IMR-90 (cell line): ENCODE measurements around the gene GPRC5C. TPM values are rescaled to one million over a fixed set of nuclear protein-coding genes. Genes with fewer than 3 reads are reported as not detected.

Experiments
- ATAC-seq: fragments of 200-7000 bp; cut with Tn5 transposase; 2 replicates; pipeline ENCODE4 v1.9.1; 2020; ENCODE audit warnings: low read depth, mild to moderate bottlenecking, moderate library complexity
- BruUV-seq: library from RNA; stranded (reverse); fragments of 400-500 nt; replicated peaks from 2 replicates; lab custom pipeline; 2021; lab: Mats Ljungman, UMichigan
- CTCF ChIA-PET: fragments of 300-600 bp; formaldehyde crosslinking; extraction: SDS; loops from one replicate; lab custom pipeline; 2021; ENCODE audit warnings: antibody characterized with exemption; lab: Yijun Ruan, JAX
- POLR2A ChIA-PET: fragments of 300-600 bp; sonication (Branson Sonifier 250); formaldehyde crosslinking; loops from one replicate; lab custom pipeline; 2022; ENCODE audit warnings: antibody characterized with exemption; ENCODE audit not compliant: unreplicated experiment; lab: Charles Lee
- DNase-seq: peaks from one replicate; pipeline ENCODE4 v3.0.0; 2013
- H2AFZ ChIP-seq: replicated peaks from 2 replicates; pipeline ENCODE3; 2013; ENCODE audit warnings: low read length, mild to moderate bottlenecking; ENCODE audit not compliant: poor library complexity
- H2AK5ac ChIP-seq: 2 replicates; pipeline ENCODE4 v1.6.1; 2013; ENCODE audit warnings: low read depth, low read length, inconsistent platforms
- H2AK9ac ChIP-seq: replicated peaks from 2 replicates; pipeline ENCODE3; 2013; ENCODE audit warnings: mild to moderate bottlenecking, low read depth, low read length, moderate library complexity; ENCODE audit not compliant: poor library complexity
- H2BK120ac ChIP-seq: 2 replicates; pipeline ENCODE4 v1.6.1; 2013; ENCODE audit warnings: low read depth, low read length, inconsistent platforms
- H2BK15ac ChIP-seq: 3 replicates; pipeline ENCODE4 v1.6.1; 2013; ENCODE audit warnings: low read depth, low read length, inconsistent platforms
- H2BK20ac ChIP-seq: 2 replicates; pipeline ENCODE4 v1.6.1; 2013; ENCODE audit warnings: low read depth, mild to moderate bottlenecking, inconsistent platforms, low read length, moderate library complexity
- H2BK5ac ChIP-seq: 2 replicates; pipeline ENCODE4 v1.6.1; 2013; ENCODE audit warnings: mild to moderate bottlenecking, low read depth, low read length, inconsistent platforms; ENCODE audit not compliant: poor library complexity, severe bottlenecking
- H3K14ac ChIP-seq: replicated peaks from 2 replicates; pipeline ENCODE4 v1.6.1; 2013; ENCODE audit warnings: low read depth, low read length, inconsistent platforms
- H3K18ac ChIP-seq: 2 replicates; pipeline ENCODE4 v1.6.1; 2013; ENCODE audit warnings: low read depth, low read length, control low read depth
- H3K23ac ChIP-seq: 2 replicates; pipeline ENCODE4 v1.6.1; 2013; ENCODE audit warnings: low read depth, low read length, inconsistent platforms
- H3K27ac ChIP-seq: 2 replicates; pipeline ENCODE4 v1.5.1; 2013; ENCODE audit warnings: mild to moderate bottlenecking, control low read depth, low read length; ENCODE audit not compliant: insufficient read depth
- H3K27me3 ChIP-seq: 2 replicates; pipeline ENCODE4 v1.6.1; 2013; ENCODE audit warnings: low read length; ENCODE audit not compliant: control insufficient read depth, insufficient read depth
- H3K36me3 ChIP-seq: 2 replicates; pipeline ENCODE4 v1.6.1; 2013; ENCODE audit warnings: low read length, mixed read lengths; ENCODE audit not compliant: control insufficient read depth, insufficient read depth
- H3K4ac ChIP-seq: 2 replicates; pipeline ENCODE4 v1.6.1; 2013; ENCODE audit warnings: low read depth, low read length, inconsistent platforms
- H3K4me1 ChIP-seq: 2 replicates; pipeline ENCODE4 v1.6.1; 2013; ENCODE audit warnings: low read length, mixed read lengths; ENCODE audit not compliant: control insufficient read depth, insufficient read depth
- H3K4me2 ChIP-seq: 2 replicates; pipeline ENCODE4 v1.6.1; 2013; ENCODE audit warnings: low read depth, mild to moderate bottlenecking, control low read depth, low read length, moderate library complexity
- H3K4me3 ChIP-seq: 2 replicates; pipeline ENCODE4 v1.5.1; 2013; ENCODE audit warnings: low read depth, mild to moderate bottlenecking, control low read depth, low read length, moderate library complexity; ENCODE audit not compliant: insufficient read depth
- H3K56ac ChIP-seq: 2 replicates; pipeline ENCODE4 v1.6.1; 2013; ENCODE audit warnings: low read length, inconsistent platforms; ENCODE audit not compliant: insufficient read depth; ENCODE audit errors: extremely low read depth
- H3K79me1 ChIP-seq, 2 experiments: 2 replicates each; pipeline ENCODE4 v1.6.1; 2013; ENCODE audit warnings: low read length in 2 of 2, inconsistent platforms in 1 of 2, low read depth in 1 of 2
- H3K9ac ChIP-seq: 2 replicates; pipeline ENCODE4 v1.6.1; 2013; ENCODE audit warnings: low read depth, low read length, control low read depth
- H3K9me1 ChIP-seq: 2 replicates; pipeline ENCODE4 v1.6.1; 2013; ENCODE audit warnings: low read length, inconsistent platforms; ENCODE audit not compliant: insufficient read depth
- H3K9me3 ChIP-seq: 2 replicates; pipeline ENCODE4 v1.6.1; 2013; ENCODE audit warnings: low read length; ENCODE audit not compliant: control insufficient read depth, insufficient read depth
- H4K20me1 ChIP-seq: 2 replicates; pipeline ENCODE4 v1.6.1; 2013; ENCODE audit warnings: low read length, inconsistent platforms; ENCODE audit not compliant: insufficient read depth
- H4K5ac ChIP-seq: 2 replicates; pipeline ENCODE4 v1.6.1; 2013; ENCODE audit warnings: mild to moderate bottlenecking, low read depth, low read length, control low read depth
- H4K8ac ChIP-seq, 2 experiments: 2 replicates each; pipeline ENCODE4 v1.6.1; 2013; ENCODE audit warnings: low read depth in 2 of 2, low read length in 2 of 2, control low read depth in 1 of 2, inconsistent platforms in 1 of 2
- H4K91ac ChIP-seq: 2 replicates; pipeline ENCODE4 v1.6.1; 2013; ENCODE audit warnings: low read depth, low read length, inconsistent platforms; ENCODE audit not compliant: insufficient read depth
- BHLHE40 ChIP-seq: fragments of 150-350 bp; IDR thresholded peaks from 2 replicates; pipeline ENCODE4 v1.6.1; 2016; ENCODE audit warnings: mild to moderate bottlenecking, low read depth, low read length
- ELK1 ChIP-seq: fragments of 150-350 bp; IDR thresholded peaks from 2 replicates; pipeline ENCODE4 v1.6.1; 2016; ENCODE audit warnings: low read depth, mild to moderate bottlenecking, low read length, moderate library complexity, borderline replicate concordance
- FOS ChIP-seq: fragments of 150-350 bp; IDR thresholded peaks from 2 replicates; pipeline ENCODE4 v1.6.1; 2016; ENCODE audit warnings: low read depth, low read length
- MAFK ChIP-seq: IDR thresholded peaks from 2 replicates; pipeline ENCODE4 v1.6.1; 2012; ENCODE audit warnings: low read depth, low read length, improper control_type of control experiment
- MAZ ChIP-seq: IDR thresholded peaks from 2 replicates; pipeline ENCODE4 v1.6.1; 2012; ENCODE audit warnings: low read depth, mild to moderate bottlenecking, low read length, improper control_type of control experiment, moderate library complexity, borderline replicate concordance
- MXI1 ChIP-seq: IDR thresholded peaks from 2 replicates; pipeline ENCODE4 v1.6.1; 2012; ENCODE audit warnings: low read depth, mild to moderate bottlenecking, low read length, moderate library complexity, borderline replicate concordance
- POLR2A ChIP-seq: IDR thresholded peaks from 2 replicates; pipeline ENCODE4 v1.6.1; 2012; ENCODE audit warnings: mild to moderate bottlenecking, low read depth, low read length
- RAD21 ChIP-seq: IDR thresholded peaks from 2 replicates; pipeline ENCODE4 v1.6.1; 2012; ENCODE audit warnings: low read length, improper control_type of control experiment
- RFX5 ChIP-seq: IDR thresholded peaks from 2 replicates; pipeline ENCODE4 v1.8.0; 2012; ENCODE audit warnings: low read depth, mild to moderate bottlenecking, low read length, moderate library complexity
- USF2 ChIP-seq: fragments of 150-350 bp; IDR thresholded peaks from 2 replicates; pipeline ENCODE4 v1.6.1; 2017; ENCODE audit warnings: mild to moderate bottlenecking, antibody characterized with exemption, low read length, low read depth
- WGBS, 2 experiments: methylation state at CpG; one replicate each; pipeline versions ENCODE4 v1.1.5 to v1.1.7; 2013; ENCODE audit warnings: missing lambda C conversion rate in 2 of 2; ENCODE audit not compliant: insufficient read length in 1 of 2; ENCODE audit errors: extremely low coverage in 2 of 2; 5-methylcytosine and 5-hydroxymethylcytosine counted together
- dilution Hi-C: fragments of 300-500 bp; cut with HindIII; formaldehyde crosslinking; loops from one replicate; pipeline ENCODE4 v1.14.3; 2018; ENCODE audit warnings: low sequenced_read_pairs; ENCODE audit not compliant: unreplicated experiment
- in situ Hi-C: fragments of 300-500 bp; cut with MboI; formaldehyde crosslinking; loops from 3 replicates; pipeline ENCODE4 v1.14.3; 2019; ENCODE audit warnings: low sequenced_read_pairs, inconsistent platforms, mixed read lengths
- intact Hi-C: fragments of 100-400 bp; cut with micrococcal nuclease; formaldehyde crosslinking; loops from 2 replicates; pipeline ENCODE4 v1.10.0; 2022
- polyA plus RNA-seq, 3 experiments: library from polyadenylated mRNA; depleted of rRNA; stranded (reverse); fragments of >200 nt; gene quantifications; 2 replicates each; pipeline ENCODE4 v1.2.3, GENCODE V29; 2012; ENCODE audit warnings: low replicate concordance in 1 of 3
- total RNA-seq: library from RNA; depleted of rRNA; stranded (reverse); fragments of >200 nt; gene quantifications from 2 replicates; pipeline ENCODE4 v1.2.3, GENCODE V29; 2012

GPRC5C gene
- total and polyA plus RNA-seq, 2 of the 4 experiments (the other 2 are of a cell fraction) = not detected

GRCh38 chr17:74415608-74416396, 16.1 kb upstream of the GPRC5C start:
- intact Hi-C loops = no loop called here
- CTCF ChIA-PET = no interaction called here
- H3K56ac ChIP-seq = no peak overlapping the region

More at GRCh38 chr17:74415608-74416396, 16.1 kb upstream of the GPRC5C start:
- no peak overlapping the region for H3K4me3 ChIP-seq
- 60% methylated on average over 1 of the region's 13 CpGs; no CpG with 5 or more reads in 1 of the 2 experiments for WGBS, 2 experiments
- H3K4me2 ChIP-seq = no peak overlapping the region
- H2AK5ac ChIP-seq = no peak overlapping the region
- H4K8ac ChIP-seq = no peak overlapping the region
- no peak overlapping the region for H4K91ac ChIP-seq
- DNase-seq (no peak), ATAC-seq (no peak)
- no peaks in the 10 kb centered on the region for H3K27me3 ChIP-seq
- H3K9me3 ChIP-seq = peaks cover 31% of the 10 kb centered on the region
- in situ Hi-C loops (no loop called here), dilution Hi-C loops (no loop called here)
- H2BK15ac ChIP-seq = no peak overlapping the region
- H4K5ac ChIP-seq = no peak overlapping the region
- POLR2A ChIA-PET = no interaction called here
- H3K18ac ChIP-seq = no peak overlapping the region
- no peak for TF ChIP-seq RFX5
- TF ChIP-seq FOS = no peak
- TF ChIP-seq ELK1 = no peak
- no peak for TF ChIP-seq BHLHE40
- TF ChIP-seq MXI1 = no peak
- no peak for TF ChIP-seq MAZ
- TF ChIP-seq POLR2A = no peak
- no peak for TF ChIP-seq RAD21
- TF ChIP-seq USF2 = no peak
- TF ChIP-seq MAFK = no peak
- H3K36me3 ChIP-seq = no peaks in the 10 kb centered on the region
- H2BK120ac ChIP-seq = no peak overlapping the region
- no peak overlapping the region for H3K23ac ChIP-seq
- no peaks in the 10 kb centered on the region for H3K9me1 ChIP-seq
- H3K4me1 ChIP-seq = no peaks in the 10 kb centered on the region
- no peak overlapping the region for H2BK5ac ChIP-seq
- H3K79me1 ChIP-seq = no peaks in the 10 kb centered on the region
- H2AFZ ChIP-seq = no peak overlapping the region
- BruUV-seq = no TSS peak
- H3K14ac ChIP-seq = no peak overlapping the region
- no peak overlapping the region for H2AK9ac ChIP-seq
- H3K9ac ChIP-seq = no peak overlapping the region
- H2BK20ac ChIP-seq = no peak overlapping the region
- H3K27ac ChIP-seq = no peak overlapping the region
- H4K20me1 ChIP-seq = no peaks in the 10 kb centered on the region
- H3K4ac ChIP-seq = no peak overlapping the region
